HG03442 (cell line): Measurements from ENCODE around the gene RNF208.

Experiments used
- ATAC-seq: cut with Tn5 transposase; IDR thresholded peaks from one replicate; pipeline ENCODE4 v1.9.1; 2021; ENCODE audit warnings: mild to moderate bottlenecking, moderate library complexity; ENCODE audit not compliant: unreplicated experiment

RNF208 gene

DNA sequence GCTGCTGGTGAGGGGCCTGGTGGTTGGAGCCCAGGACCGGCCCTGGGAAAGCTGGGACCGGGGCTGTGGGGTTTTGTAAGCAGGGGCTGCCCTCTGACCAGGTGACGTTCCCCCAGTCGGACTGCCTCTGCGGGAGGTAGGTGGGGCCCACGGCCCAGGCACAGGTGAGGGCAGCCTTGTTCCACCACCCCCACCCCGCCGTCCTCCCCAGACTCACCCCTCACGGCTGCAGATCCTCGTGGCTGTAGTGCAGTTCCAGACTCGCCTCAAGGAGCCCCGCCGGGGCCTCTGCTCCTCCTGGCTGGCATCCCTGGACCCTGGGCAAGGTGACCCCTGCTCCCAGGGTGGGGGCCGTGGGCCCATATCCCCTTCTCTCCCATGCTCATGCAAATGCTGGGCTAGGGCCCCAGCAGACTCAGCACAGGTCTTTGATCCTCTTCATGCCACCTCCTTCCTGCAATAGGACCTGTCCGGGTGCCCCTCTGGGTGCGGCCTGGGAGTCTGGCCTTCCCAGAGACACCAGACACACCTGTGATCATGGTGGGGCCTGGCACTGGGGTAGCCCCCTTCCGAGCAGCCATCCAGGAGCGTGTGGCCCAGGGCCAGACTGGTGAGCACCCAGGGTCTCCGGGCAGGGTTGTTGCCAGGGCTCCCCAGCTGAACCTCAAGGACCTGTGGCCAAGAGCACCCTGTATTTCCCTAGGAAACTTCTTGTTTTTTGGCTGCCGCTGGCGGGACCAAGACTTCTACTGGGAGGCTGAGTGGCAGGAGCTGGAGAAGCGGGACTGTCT, 6.6 kb downstream of the RNF208 start:
- ATAC-seq = no peak

DNA sequence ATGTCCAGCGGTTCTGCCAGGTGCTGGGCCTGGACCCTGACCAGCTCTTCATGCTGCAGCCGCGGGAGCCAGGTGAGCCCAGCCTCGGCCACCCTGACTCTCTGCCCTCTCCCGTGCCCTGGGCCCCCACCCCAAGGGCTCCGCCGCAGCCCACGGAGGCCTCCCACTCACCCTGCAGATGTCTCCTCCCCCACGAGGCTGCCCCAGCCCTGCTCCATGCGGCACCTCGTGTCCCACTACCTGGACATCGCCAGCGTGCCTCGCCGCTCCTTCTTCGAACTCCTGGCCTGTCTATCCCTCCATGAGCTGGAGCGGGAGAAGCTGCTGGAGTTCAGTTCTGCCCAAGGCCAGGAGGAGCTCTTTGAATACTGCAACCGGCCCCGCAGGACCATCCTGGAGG, 7.4 kb downstream of the RNF208 start:
- no peak for ATAC-seq

DNA sequence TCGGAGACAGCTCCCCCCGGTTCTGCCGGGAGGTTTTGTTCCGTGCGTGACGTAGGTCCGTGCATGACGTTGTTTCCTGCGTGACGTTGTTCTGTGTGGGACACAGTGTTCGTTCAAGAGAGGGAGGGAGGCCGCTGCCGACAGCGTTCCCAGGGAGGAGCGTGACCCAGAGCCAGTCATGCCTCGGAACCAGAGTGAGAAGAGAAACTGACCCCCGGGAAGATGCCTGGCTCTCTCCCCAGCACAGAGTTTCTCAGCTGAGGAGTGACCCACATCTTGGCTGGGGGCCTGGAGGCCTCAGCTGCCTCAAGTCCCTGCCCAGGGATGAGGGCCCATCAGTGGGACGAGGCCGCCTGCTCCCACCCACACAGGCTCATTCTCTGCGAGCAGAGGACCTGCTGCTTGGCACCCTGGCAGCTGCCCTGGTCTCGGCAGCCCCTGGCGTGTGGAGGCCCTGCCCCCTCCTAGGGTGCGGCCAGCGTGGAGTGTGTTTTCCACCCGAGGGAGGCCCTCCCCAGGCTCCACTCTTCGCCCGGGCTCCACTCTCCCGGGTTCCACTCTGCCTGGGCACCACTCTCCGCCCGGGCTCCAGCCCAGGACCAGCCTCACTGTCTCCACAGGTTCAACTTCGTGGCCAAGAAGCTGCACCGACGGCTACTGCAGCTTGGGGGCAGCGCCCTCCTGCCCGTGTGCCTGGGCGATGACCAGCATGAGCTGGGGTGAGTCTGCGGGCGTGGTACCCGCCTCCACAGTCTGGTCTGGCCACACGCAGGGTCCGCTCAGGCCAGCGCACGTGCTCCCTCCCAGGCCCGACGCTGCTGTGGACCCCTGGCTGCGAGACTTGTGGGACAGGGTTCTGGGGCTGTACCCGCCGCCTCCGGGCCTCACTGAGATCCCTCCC, 8.6 kb downstream of the RNF208 start:
- ATAC-seq = no peak

DNA sequence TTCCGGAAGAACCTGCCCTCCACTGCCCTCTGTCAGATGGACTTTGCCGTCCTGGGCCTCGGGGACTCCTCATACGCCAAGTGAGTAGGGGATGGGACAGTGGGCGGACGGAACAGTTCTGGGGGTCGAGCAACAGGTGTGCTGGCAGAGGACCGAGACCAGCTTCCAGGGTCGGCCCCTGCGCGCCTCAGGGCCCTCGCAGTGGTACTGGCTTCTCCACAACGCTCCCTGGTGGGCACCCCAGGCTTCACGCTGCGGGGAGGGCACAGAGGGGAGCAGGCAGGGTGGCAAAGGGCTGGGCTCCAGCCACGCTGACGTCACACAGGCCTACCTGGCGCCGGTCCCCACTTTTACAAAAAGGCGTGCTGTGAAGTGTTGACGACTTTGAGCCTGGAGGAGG, 9.5 kb downstream of the RNF208 start:
- no peak for ATAC-seq

DNA sequence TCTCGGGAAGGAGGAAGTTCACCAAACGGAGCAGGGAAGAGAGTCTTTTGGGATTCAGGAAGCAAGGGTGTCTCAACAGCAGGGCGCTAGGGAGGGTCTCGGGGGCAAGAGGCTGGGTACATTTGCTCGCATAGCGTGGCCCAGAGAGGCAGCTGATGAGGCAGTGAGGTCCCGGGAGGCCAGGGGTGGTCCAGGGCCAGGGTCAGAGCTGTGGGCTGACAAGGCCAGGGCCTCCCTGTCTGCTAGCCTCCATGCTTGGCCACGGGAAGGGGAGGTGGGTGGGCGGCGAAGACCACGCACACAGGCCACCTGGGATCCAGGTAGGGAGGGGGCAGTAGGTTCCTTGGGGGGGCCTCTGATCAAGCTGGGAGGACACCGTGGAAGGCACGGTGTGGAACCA, 10.5 kb downstream of the RNF208 start:
- ATAC-seq = no peak

DNA sequence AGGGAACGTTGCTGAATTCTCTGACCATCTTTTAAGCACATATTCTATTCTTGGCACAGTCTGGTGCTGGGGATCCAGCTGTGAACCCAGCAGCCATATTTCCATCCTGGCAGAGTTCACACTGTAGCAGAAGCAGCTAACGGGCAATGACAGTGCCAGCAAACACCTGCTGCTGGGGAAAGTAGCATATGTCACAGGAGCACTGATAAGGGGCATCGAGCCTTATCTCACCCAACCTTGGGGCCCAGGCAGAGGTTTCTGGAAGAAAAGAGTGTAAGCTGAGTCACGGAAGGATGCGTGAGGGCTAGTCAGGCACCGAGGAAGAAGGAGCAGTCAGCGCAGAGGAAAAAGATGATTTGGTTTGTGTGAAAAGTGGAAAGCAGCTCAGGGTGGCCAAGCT, 15.4 kb downstream of the RNF208 start:
- ATAC-seq = no peak

DNA sequence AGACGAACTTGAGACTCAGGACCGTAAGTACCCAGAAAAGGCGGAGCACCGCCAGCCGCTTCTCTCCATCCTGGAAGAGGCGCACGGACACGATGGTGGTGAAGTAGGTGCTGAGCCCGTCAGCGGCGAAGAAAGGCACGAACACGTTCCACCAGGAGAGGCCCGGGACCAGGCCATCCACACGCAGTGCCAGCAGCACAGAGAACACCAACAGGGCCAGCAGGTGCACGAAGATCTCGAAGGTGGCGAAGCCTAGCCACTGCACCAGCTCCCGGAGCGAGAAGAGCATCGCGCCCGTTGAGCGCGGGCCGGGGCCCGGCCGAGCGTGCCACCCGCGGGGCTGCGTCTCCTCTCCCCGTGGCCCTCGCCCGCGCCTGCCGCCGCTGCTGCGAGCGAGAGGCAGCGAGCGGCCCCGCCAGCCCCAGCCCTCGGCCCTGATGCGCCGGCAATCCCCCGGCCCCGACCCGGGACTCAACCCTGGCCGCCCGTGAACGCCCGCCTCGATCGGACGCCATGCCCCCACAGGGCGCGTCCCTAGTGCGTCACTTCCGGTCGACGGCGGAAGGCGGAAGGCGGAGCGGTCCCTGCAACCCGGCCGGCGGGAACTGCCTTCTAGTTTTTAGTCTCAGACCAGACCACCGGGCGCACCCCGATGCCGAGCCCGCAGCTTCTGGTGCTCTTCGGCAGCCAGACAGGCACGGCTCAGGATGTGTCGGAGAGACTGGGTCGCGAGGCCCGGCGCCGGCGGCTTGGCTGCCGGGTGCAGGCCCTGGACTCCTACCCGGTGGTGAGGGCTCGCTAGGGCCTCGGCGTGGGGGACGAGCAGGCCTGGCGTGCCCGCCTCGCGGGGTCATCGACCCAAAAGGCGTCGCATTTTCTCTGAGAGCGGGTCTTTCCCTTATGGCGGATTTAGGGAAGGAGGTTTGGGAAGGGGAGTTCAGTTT, 16.6 kb downstream of the RNF208 start, which contains the start of the genes NDOR1 and TMEM203:
Gene NDOR1, plus strand, starts transcription at position 575 of the 944 bp plus-strand sequence. Its CDS starts 78 bp downstream, at position 653.
Gene TMEM203, minus strand, starts transcription at position 523 of the 944 bp plus-strand sequence. Its CDS starts 234 bp downstream, at position 289.
- peak; percentile 35 for ATAC-seq

DNA sequence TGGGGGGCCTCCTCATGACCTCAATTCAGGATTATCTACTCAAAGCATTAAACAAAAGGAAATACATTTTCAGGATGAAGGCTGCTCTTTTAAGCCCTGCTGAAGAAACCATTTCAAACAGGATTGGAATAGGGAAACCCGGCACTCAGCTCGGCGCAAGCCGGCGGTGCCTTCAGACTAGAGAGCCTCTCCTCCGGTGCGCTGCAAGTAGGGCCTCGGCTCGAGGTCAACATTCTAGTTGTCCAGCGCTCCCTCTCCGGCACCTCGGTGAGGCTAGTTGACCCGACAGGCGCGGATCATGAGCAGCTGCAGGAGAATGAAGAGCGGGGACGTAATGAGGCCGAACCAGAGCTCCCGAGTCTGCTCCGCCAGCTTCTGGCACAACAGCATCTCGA, 17.3 kb downstream of the RNF208 start:
- no peak for ATAC-seq

DNA sequence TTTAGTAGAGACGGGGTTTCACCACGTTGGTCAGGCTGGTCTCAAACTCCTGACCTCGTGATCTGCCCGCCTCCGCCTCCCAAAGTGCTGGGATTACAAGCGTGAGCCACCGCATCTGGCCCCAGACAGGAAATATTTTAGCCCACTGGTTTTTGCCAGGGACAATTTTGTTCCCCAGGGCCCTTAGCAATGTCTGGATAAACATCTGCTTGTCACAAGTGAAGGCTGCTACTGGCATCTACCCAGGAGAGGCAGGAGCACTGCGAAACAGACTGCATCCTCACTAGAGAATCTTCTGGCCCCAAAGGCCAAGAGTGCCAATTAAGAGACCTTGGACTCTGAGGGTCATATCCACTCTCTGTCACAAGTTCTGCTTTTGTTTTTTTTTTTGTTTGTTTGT, 19.1 kb downstream of the RNF208 start:
- no peak for ATAC-seq

DNA sequence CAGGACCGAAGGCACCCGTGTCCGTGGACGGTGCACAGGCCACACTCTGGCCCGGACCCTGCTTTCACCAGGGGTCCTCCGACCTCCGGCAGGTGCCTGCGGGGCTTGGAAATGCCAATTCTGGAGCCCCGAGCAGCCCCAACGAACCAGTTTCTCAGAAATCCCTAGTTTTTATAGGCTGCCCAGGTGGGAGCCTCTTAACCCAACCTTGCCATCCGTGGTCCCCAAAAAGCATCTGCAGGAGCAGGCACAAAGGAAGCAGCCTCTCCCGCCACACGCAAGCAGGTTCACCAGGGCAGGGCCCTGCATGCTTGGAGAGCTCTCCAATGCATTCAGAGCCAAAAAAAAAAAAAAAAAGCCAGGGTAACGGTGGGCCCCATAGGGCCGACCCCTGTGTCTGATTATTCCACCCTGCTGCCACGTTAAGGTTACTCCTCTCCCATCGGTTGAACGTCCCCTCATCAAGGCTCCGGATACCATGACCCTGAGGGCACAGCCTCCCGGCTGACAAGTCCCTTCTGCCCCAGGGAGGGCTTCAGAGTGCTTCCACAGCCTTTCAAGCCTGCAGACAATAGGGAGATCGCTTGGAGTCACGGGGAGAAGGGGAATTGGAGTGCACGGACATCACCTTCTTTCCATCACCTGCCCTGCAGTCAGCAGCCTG, 20.7 kb downstream of the RNF208 start:
- ATAC-seq = no peak

DNA sequence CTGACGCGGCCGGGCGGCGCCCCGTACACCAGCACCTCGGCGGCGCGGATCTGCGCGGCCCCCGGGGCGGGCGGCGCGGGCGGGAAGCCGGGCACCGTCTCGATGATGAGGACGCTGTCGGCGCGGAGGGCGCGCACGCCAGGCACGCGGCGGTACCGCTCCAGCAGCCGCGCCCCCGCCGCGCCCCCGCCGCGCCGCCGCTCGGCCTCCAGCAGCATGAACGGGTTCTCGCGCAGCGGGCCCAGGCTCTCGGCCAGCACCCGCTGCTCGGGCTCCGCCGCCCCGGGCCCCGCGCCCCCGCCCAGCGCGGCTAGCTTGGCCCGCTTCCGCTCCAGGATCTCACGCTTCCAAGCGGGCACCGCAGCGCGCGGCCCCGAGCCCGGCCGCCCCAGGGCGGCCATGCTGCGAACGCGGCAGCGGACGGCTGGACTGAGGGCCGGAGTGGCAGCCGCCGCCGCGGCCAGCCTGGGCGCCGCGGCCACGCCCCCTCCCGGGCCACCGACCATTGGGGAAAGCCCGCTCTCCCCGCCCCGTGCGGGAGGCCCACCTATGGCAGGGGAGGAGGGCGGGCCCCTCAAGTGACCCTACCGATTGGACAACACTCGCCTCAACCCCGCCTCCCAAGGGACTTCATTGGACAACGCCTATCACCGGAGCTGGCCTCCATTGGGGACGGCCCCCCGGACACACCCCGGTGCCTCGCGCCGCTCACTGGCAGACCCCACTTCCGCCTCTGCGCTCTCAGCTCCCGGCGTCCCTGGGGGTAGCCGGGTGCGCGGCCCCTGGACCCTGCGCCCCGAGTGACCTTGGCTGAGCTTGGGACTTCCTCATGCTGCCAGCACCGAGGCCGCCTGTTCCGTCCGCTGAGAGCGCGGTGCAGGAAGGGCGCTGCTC, 21.5 kb downstream of the RNF208 start, which contains the start of gene TPRN:
Gene TPRN, minus strand, starts transcription at position 431 of the 894 bp plus-strand sequence. Its CDS starts 30 bp downstream, at position 401.
- peak; percentile 80 for ATAC-seq

DNA sequence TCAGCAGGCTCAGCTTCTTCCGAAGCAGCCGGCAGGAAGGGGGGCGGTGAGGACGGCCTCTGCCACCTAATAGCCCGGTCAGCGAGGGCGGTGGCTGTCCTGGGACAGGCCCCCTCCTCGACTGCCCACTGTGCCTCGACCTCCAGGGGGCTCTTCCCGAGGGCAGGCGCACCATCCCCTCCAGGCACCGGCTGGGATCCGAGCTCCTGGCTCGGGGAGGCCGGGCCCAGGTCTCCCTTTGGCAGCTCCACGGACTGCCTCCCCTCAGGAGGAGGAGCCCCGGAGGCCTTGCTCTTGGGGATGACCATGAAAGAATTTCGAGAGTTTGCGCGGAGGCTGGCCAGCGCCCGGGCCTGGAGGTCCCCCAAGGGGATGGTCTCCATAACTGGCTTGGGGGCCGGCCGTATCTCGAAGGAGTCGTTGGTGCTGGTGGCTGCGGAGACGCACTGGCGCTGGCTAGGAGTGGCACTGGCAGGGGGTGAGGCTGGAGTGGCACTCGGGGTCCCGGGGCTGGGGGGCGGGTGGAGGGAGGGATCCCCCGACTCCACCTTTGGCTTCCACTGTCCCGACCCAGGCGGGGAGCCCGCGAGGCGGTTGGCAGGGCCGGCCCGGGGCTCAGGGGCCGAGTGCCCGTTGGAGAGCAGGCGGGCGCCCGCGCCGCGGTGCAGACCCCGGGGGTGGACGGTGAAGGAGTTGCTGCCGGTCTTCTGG, 22.5 kb downstream of the RNF208 start:
- no peak for ATAC-seq

DNA sequence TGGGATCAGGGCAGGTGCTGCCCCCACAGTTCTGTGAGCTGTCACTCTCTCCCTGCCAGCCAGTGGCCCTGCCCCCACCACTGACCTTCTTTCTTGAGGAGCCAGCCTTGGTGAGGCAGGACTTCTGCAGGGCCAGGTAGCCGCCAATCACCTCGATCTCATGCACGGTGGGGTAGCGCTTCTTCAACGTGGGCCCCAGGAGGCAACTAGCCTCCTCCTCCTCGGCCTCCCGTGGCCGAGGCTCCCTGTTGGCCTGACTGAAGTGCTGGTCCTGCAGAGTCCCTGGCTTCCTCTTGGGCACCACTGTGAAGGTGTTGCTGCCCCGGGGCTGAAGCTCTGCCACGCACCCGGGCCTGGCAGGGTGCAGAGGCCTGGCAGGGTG, 23.1 kb downstream of the RNF208 start:
- no peak for ATAC-seq

DNA sequence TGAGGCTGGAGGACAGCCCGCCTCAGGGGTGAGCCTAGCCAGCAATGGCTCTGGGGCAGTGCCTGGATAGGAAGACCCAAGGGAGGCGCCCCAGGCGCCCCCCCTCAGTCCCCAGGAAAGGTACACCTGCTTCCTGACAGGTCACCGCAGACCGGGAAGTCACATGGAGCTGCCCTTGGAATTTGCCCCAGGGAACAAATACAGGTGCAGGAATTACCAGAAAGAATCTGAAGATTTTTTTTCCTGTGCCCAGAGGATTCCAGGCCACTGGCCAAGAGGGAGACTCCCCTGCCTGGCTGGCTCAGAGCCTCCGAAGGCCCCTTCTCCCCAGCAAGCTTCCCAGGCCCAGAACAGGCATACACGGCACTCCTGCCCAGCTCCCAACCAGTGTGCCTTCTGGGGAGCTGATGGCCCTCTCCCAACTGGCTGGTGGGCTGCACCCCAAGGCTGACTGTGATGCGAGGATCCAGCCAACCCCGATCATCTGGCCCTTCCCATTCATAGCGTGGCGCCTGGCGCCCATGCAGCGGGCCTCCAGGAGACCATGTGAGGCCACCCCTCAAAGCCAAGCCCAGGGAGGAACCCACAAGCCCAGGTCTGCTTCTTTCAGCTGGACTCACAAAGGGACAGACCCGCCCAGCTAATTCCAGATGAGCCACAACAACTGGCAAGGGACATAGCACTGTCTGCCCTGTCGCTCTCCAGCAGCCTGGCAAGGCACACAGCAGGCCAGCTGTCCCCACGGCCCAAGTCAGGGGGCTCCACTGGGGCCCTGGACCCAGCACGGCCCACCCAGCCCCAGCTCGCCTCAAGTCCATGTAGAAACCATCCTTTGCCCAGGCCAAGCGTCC, 23.8 kb downstream of the RNF208 start:
- ATAC-seq = no peak

DNA sequence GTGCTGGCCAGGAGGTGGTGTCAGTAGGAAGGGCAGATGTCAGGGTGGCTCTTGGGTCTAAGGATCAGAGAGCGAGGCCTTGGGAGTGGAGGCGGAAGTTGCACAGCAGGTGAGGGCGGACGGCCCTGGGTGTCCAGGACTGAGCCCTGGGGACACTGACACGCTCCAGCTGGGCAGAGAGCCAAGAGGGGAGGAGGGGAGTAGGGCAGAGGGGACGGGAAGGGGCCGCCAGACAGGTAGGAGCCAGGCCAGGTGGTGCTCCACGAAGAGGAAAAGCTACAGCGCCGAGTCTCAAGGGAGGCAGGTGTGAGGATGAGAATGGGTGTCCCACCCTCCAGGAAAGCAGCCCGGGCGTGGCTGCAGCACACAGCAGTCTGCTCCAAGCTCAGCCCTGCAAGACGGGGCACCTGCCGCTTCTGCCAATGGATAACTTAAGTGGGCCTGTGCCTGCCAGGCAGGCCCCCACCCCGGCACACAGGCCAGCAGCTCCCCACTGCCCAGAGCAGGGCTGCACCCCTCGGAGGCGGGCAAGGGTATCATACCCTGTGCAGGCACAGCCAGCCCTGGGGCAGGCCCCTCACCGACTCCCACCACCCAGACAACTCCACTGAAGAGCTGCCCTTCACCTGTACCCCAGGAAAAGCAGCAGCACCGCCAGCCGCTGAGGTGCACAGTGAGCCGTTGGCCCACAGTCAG, 26.4 kb downstream of the RNF208 start:
- no peak for ATAC-seq

DNA sequence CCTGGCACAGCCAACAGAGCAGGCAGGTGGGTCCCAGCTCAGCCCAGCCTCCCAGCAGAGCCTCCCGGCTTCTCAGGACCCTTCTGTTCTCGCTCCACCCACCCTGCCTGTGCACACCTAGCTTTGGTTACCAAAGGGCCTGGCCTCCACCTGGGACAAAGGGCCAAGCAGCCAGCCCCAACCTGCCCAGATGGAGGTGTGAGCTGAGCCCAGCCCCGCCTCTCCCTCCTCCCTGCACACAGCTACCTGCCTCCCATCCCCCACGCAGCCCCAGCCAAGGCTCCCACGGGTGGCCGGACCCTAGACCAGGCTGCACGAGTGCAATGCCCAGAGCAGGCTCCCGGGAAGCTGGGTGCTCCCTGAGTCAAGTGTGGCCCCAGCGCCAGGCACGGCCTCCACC, 27.1 kb downstream of the RNF208 start:
- no peak for ATAC-seq

DNA sequence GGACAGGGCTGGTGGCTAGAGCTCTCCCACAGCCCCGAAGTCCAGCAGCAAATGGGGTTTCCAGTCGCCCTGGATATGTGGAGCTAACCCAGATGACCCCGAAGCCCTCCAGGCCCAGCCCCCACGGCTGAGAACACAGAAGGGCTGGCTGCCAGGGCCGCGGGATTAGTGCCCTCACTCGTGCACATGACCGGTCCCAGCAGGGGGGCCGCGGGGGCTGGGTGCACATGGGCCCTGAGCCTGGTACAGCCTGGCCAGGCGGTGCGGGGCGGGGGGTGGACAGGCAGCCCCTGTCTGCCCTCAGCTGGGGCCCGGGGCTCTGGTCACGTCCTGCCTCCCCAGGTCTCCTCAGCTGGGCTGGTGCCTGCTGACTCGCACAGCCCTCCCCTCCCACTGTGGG, 27.7 kb downstream of the RNF208 start:
- ATAC-seq = no peak
